Stimulated activated naive CD8-positive, alpha-beta T cell treated with anti-CD3 and anti-CD28 coated beads, Interleukin-15, Interleukin-2, amounts not matched to agents 100 ng/mL and 50 ng/mL, for 24 hours (primary cell): ENCODE measurements around the gene NKIRAS2.
"Not testable (repeated sequence)": the region's sequence is repeated elsewhere in the genome, so short reads cannot be mapped to it uniquely, and the experiment has no call there.

Experiments used
- H3K27ac Mint-ChIP-seq: one replicate; pipeline ENCODE4 v1.8.0; 2021; ENCODE audit warnings: mild to moderate bottlenecking, mixed read lengths
- H3K27me3 Mint-ChIP-seq: one replicate; pipeline ENCODE4 v1.8.0; 2021; ENCODE audit warnings: mixed read lengths
- H3K36me3 Mint-ChIP-seq: one replicate; pipeline ENCODE4 v1.8.0; 2021; ENCODE audit warnings: low read depth, mixed read lengths
- H3K4me1 Mint-ChIP-seq: one replicate; pipeline ENCODE4 v1.8.0; 2021; ENCODE audit warnings: low read depth, mixed read lengths
- H3K4me3 Mint-ChIP-seq: one replicate; pipeline ENCODE4 v1.8.0; 2021; ENCODE audit warnings: mild to moderate bottlenecking, mixed read lengths
- H3K9me3 Mint-ChIP-seq: one replicate; pipeline ENCODE4 v1.8.0; 2021; ENCODE audit warnings: mixed read lengths

Gene NKIRAS2

DNA sequence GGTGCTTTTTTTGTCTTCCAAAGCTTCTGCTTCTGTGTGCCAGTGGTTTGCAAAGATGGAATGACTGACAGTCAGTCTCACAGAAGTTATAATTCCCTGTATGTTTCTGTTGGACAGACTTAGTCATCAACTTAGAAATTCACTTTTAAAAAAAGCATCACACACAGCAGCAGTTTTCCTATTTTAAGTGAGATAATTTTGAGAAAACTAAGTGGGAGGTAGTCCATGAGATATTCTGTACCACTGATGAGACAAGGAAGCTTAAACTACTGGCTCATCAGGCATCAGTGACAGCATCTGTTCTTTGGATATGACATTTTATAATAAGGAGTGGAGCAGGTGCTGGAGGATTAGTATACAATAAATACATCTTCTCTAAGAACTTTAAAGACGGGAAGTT is 33.3 kb upstream of the NKIRAS2 start:
- peaks cover 84% of the 10 kb centered on the region for H3K36me3 Mint-ChIP-seq
- peaks cover 18% of the 10 kb centered on the region for H3K4me1 Mint-ChIP-seq
- H3K27ac Mint-ChIP-seq = peak overlapping the region; percentile 82
- H3K9me3 Mint-ChIP-seq = no peaks in the 10 kb centered on the region
- H3K27me3 Mint-ChIP-seq = no peaks in the 10 kb centered on the region
- no peak overlapping the region for H3K4me3 Mint-ChIP-seq

DNA sequence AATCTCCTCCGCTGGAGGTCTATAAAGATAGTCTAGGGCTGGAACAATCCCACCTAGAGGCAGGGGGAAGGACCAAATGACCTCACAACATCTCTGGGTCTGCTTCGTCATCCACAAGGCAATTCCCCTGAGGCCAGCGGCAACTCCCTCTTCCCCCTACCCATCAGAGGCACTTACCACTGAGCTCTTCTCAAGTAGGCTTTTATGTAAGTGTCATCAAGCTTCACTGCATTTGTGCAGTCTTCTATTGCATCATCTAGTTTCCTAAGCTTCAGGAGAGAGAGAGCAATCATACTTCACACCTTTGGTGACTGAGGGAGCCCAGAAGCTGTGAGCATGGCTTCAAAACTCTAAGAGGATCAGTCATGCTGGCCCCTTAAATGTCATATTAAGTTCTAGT is 32.2 kb upstream of the NKIRAS2 start:
- peaks cover 18% of the 10 kb centered on the region for H3K4me1 Mint-ChIP-seq
- H3K27me3 Mint-ChIP-seq = no peaks in the 10 kb centered on the region
- peak overlapping the region; percentile 82 for H3K27ac Mint-ChIP-seq
- H3K36me3 Mint-ChIP-seq = peaks cover 79% of the 10 kb centered on the region
- no peaks in the 10 kb centered on the region for H3K9me3 Mint-ChIP-seq
- no peak overlapping the region for H3K4me3 Mint-ChIP-seq

DNA sequence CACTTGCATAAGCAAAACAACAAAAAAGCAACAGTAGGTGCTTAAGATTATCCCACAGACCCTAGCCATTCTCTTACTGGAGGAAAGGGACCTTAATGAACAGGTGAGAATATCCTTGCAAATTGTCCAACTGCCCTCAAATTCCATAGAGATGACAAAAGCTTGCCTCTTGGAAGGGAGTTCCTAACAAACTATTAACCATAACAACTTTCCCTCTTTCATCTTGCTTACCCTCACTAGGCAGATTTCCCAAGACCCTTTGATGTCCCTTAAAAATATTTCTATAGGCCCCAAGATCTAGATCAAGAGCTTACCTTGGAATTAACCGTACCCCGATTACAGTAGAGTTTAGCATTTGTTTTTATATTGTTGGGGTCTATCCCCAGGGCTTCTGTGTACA is 31.5 kb upstream of the NKIRAS2 start:
- peaks cover 83% of the 10 kb centered on the region for H3K36me3 Mint-ChIP-seq
- H3K4me3 Mint-ChIP-seq = no peak overlapping the region
- peaks cover 18% of the 10 kb centered on the region for H3K4me1 Mint-ChIP-seq
- no peaks in the 10 kb centered on the region for H3K9me3 Mint-ChIP-seq
- H3K27me3 Mint-ChIP-seq = no peaks in the 10 kb centered on the region
- H3K27ac Mint-ChIP-seq = peak overlapping the region; percentile 82

DNA sequence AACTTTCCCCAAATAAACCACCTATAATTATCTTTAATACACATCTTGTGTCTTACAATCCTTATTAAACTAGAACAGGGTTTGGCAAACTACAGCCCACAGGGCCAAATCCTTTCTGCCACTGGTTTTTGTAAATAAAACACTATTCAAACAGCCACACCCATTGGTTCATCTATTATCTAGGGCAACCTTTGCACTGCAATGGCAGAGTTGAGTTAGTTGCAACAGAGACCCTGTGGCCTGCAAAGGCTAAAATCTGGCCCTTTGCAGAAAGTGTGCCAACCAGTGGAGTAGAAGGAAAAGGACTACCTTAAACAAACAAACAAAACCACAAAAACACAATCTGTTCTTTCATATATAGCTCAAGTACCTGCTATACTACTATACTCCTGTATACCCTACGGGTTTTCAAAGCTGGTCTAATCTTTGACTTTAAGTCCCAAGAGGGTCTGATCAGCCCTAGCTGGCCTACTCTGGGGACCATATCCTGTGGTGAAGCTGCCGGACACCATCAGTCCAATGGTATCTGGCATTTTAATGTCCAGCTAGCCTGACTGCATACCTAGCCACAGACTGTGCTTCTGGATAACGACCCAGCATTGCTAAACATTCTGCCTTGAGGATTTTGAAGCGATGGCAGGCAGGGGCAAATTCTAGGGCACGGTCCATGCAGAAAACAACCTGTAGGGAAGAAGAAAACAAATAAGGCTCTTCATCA is 30.0 kb upstream of the NKIRAS2 start:
- H3K27ac Mint-ChIP-seq = no peak overlapping the region
- H3K27me3 Mint-ChIP-seq = no peaks in the 10 kb centered on the region
- no peak overlapping the region for H3K4me3 Mint-ChIP-seq
- no peaks in the 10 kb centered on the region for H3K9me3 Mint-ChIP-seq
- peaks cover 18% of the 10 kb centered on the region for H3K4me1 Mint-ChIP-seq
- peaks cover 84% of the 10 kb centered on the region for H3K36me3 Mint-ChIP-seq

DNA sequence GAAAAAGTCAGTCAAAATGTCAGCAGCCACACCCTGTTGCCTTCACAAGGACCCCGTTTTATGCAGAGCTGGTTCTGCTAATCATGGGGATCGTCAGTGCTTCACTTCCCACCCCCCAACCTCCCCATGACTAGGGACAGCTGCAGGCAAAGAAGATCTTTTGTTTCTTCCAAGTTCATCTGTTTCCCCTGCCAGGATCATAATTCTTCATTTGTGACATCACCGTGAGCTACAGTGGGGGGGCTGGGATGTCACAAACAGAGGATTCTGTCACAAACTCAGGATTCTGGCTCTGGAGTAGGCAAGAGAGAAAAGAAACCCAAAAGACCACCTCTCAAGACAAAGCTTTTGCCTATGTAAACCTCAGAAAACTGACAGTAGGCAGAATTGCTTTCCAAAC is 27.3 kb upstream of the NKIRAS2 start:
- no peaks in the 10 kb centered on the region for H3K9me3 Mint-ChIP-seq
- H3K27me3 Mint-ChIP-seq = no peaks in the 10 kb centered on the region
- no peak overlapping the region for H3K27ac Mint-ChIP-seq
- no peak overlapping the region for H3K4me3 Mint-ChIP-seq
- H3K4me1 Mint-ChIP-seq = peaks cover 27% of the 10 kb centered on the region
- peaks cover 77% of the 10 kb centered on the region for H3K36me3 Mint-ChIP-seq

DNA sequence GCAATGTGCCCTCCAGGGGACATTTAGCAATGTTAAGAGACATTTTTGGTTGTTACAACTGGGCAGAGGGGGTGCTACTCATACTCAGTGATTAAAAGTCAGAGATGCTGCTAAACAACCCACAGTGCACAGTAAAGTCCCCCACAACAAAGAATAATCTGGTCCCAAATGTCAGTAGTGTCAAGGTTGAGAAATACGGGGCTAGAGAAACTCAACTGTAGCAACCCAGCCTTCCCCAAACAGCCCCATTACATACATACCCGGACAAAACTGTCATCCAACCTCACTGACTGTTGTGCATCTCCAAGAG is 23.1 kb upstream of the NKIRAS2 start:
- no peaks in the 10 kb centered on the region for H3K9me3 Mint-ChIP-seq
- no peaks in the 10 kb centered on the region for H3K27me3 Mint-ChIP-seq
- H3K27ac Mint-ChIP-seq = peak overlapping the region; percentile 78
- no peak overlapping the region for H3K4me3 Mint-ChIP-seq
- peaks cover 64% of the 10 kb centered on the region for H3K36me3 Mint-ChIP-seq
- peaks cover 15% of the 10 kb centered on the region for H3K4me1 Mint-ChIP-seq

DNA sequence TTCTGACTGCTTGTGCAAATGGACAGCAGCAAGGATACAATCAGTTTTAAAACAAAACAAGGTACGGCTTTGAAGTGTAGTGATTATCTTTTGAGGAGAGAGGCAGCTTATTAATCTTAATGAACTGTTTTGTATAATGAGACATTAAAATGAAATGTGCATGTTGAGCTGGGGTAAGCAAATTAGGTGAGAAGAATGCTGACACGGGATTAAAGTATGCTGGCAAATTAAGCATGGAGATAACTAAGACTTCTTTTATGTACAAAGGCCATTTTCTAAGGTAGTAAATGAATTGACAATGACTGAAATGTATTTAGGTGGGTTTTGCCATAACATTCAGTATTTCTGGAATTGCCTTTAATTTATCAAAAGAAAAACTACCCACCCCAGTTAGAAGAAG is 21.4 kb upstream of the NKIRAS2 start:
- H3K9me3 Mint-ChIP-seq = no peaks in the 10 kb centered on the region
- H3K27ac Mint-ChIP-seq = no peak overlapping the region
- H3K36me3 Mint-ChIP-seq = peaks cover 69% of the 10 kb centered on the region
- peaks cover 15% of the 10 kb centered on the region for H3K4me1 Mint-ChIP-seq
- H3K4me3 Mint-ChIP-seq = no peak overlapping the region
- H3K27me3 Mint-ChIP-seq = no peaks in the 10 kb centered on the region

DNA sequence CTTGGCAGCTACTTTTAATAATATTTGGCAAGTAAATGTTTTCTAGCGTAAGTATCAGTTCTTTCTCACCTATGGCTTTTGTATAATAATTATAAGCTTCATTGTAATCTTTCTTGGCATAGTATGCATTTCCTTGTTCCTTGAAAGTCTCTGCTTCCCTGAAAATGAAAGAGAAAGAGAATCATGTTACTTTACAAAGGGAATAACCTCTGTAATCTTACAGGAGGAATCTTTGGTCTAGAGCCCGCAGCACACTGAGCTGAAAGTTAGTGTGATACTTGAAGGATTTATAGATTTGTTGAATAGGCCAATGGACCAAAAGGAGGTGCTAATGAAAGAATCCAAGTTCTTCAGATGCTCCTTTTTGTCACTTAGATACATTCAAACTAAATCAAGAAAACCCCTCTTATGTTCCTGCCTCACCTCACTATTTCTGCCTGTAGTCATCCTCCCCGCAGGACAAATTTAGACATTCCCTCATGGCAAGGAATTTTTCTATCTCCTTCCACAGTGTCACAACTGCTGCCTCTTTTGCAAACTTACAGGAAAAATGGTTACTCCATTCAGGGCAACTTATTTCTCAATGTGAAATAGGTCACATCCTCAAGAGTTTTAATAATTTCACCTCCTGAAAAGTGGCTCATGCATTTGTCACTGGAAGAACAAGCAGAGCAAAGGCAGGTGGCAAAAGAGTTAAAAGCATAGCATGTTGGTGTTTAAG is 19.3 kb upstream of the NKIRAS2 start:
- Mint-ChIP-seq H3K27ac (no peak overlapping the region), H3K9me3 (no peaks in the 10 kb centered on the region), H3K4me1 (peaks cover 25% of the 10 kb centered on the region), H3K27me3 (no peaks in the 10 kb centered on the region), H3K36me3 (peaks cover 66% of the 10 kb centered on the region), H3K4me3 (no peak overlapping the region)

DNA sequence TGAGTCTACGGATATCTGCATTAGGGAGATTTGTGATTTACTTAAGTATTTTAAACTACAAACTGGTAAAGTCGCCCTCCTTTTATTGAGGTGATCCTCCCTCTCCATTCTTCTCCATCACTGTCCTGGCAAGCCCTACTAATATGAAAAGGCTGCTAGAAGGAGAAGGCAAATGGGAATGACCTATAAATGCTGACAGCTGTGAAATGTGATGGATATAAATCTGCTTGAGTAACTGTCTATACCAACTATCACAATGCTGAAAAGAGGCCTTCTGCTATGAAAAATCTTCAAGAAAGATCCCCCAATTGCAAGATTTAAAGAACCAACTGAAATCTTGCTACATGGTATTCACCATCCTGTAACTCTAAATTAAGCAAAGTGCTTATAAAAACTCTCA is 18.2 kb upstream of the NKIRAS2 start:
- H3K36me3 Mint-ChIP-seq = peaks cover 55% of the 10 kb centered on the region
- H3K27ac Mint-ChIP-seq = no peak overlapping the region
- H3K27me3 Mint-ChIP-seq = no peaks in the 10 kb centered on the region
- H3K9me3 Mint-ChIP-seq = no peaks in the 10 kb centered on the region
- peaks cover 15% of the 10 kb centered on the region for H3K4me1 Mint-ChIP-seq
- no peak overlapping the region for H3K4me3 Mint-ChIP-seq

DNA sequence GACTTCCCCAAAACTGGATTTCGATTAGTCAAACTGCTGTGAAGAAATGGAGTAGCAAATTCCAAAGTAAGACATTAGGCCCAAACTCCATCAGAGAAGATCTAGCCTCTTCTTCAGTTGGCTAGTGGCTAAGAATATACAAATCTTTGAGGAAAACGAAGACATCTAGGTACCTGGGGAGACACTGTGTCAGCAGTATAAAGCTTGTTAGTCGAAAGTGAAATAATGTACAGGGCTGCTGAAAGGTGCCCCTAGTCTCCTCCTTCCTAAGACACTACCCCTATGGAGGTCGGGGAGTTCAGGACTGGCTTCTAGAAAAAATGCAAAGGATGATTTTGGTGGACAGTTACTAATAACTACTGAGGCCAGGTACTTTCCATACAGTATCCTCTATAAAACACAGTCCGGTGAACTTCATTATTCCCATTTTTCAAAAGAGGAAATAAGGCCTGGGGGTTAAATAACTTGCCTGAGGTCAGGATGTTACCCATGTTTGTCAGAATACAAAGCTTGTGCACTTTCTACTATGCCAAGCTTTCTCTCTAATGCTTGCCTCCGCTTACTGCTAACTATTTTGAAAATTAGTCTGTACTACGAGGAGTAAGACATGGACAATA is 17.6 kb upstream of the NKIRAS2 start:
- peaks cover 54% of the 10 kb centered on the region for H3K36me3 Mint-ChIP-seq

DNA sequence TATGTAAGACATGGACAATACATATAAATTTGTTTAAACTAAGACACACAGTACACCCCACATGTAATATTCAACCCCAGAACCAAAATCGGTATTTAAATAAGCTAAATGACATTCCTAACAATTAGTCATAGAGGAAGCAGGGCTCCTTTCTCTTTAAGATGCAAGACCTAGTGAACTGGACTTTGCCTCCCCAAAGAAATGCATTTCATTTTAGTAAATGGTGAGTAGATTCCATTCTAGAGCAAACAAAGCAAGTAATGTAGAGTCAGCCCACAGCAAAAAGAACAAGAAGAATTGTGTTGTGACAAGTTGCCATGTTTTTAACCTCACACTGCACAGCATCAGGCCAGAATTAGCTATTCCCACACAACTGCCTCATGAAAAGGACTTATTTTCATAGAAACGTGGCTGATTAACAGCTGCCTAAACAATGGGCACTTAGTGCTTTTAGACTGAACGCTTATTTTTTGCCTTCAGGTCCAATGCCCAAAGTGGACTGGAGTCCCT is 17.0 kb upstream of the NKIRAS2 start:
- Mint-ChIP-seq H3K4me3 (no peak overlapping the region), H3K27me3 (no peaks in the 10 kb centered on the region), H3K9me3 (no peaks in the 10 kb centered on the region), H3K4me1 (peaks cover 16% of the 10 kb centered on the region), H3K27ac (no peak overlapping the region), H3K36me3 (peaks cover 53% of the 10 kb centered on the region)

More for the DNA sequence above, 17.6 kb upstream of the NKIRAS2 start:
- H3K27me3 Mint-ChIP-seq = no peaks in the 10 kb centered on the region
- H3K4me1 Mint-ChIP-seq = peaks cover 15% of the 10 kb centered on the region
- H3K27ac Mint-ChIP-seq = no peak overlapping the region
- no peaks in the 10 kb centered on the region for H3K9me3 Mint-ChIP-seq
- no peak overlapping the region for H3K4me3 Mint-ChIP-seq

DNA sequence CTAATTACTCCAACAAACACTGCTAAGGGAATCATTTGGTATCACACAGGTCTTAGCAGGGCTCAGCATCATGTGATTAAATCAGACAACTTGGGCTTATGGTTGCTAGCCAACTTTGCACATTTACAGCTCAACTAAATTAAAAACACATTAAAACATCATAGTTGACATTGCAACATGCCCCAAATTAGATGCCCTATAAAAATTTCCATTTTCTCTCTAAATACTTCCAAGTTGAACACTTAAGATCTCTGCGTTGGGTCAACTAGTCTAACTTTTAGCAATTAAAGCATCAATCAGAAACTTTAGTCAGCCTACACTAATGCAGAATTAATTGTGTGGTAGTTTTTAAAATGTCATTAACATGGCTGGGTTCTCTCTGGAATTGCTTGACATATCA is 14.7 kb upstream of the NKIRAS2 start:
- Mint-ChIP-seq H3K36me3 (peaks cover 57% of the 10 kb centered on the region), H3K4me1 (peaks cover 28% of the 10 kb centered on the region), H3K27ac (peak overlapping the region; percentile 42), H3K9me3 (no peaks in the 10 kb centered on the region), H3K4me3 (no peak overlapping the region), H3K27me3 (no peaks in the 10 kb centered on the region)

DNA sequence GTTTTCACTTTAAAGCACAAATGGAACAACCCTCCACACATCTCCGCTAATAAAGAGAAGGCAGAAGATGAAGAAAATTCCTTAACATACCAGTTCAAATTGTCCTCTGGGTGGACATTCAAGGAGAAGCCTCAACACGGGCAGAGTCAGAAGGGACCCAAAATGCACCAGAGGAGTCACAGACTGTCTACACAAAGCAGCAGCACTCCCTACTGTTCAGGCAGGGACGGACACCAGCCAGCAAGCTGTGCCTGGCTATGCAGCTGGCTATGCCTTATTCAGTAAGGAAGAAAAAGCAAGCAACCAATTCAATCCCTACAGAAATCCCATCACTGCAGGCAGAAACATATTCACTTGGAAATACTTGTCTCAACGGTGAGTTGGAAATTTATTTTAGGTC is 10.7 kb upstream of the NKIRAS2 start:
- no peaks in the 10 kb centered on the region for H3K27me3 Mint-ChIP-seq
- H3K4me3 Mint-ChIP-seq = no peak overlapping the region
- H3K27ac Mint-ChIP-seq = no peak overlapping the region
- peaks cover 60% of the 10 kb centered on the region for H3K4me1 Mint-ChIP-seq
- H3K9me3 Mint-ChIP-seq = no peaks in the 10 kb centered on the region
- H3K36me3 Mint-ChIP-seq = peaks cover 41% of the 10 kb centered on the region

DNA sequence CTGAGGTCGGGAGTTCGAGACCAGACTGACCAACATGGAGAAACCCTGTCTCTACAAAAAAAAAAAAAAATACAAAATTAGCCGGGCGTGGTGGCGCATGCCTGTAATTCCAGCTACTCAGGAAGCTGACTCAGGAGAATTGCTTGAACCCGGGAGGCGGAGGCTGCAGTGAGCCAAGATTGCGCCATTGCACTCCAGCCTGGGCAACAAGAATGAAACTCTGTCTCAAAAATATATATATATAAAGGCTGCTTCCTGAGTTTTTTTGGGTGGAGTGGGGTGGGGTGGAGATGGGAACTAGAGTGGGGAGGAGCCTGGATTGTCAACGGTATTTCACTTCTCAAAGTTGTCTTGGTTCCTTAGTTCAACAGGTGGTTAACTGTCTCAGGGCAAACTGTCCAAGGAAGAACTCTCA is 9.6 kb upstream of the NKIRAS2 start:
- not testable (repeated sequence) for H3K27ac Mint-ChIP-seq, H3K27me3 Mint-ChIP-seq, H3K9me3 Mint-ChIP-seq, H3K4me3 Mint-ChIP-seq
- H3K36me3 Mint-ChIP-seq = peaks cover 40% of the 10 kb centered on the region
- H3K4me1 Mint-ChIP-seq = peaks cover 61% of the 10 kb centered on the region

DNA sequence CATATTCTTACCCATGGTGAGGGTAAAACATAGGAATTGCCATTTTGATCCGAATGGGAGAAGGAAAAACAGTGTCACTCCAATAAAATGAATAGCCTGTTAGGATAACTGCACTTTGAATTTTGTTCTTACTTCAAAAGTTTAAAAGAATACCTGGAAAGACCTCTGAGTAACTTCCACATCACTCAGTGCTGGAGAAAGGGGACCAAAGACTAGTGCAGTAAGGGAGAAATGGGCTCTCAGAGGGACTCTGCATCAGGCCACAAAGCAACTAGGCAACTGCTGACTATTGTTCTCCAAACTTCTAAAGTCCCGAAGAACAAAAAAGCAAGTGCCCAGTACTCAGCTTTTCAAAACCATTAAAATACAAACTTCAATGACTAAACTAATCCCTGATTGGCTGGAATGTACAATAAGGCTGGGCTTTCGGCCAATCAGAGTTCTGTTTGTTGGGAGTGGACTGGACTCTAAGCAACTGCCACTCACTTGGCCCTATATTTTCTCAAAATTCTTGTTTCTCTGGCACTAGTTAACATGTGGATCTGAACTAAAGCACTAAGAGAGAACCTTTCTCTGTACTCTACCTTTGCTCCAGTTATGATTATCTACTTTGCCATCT is 8.9 kb upstream of the NKIRAS2 start:
- peak overlapping the region; percentile 61 for H3K27ac Mint-ChIP-seq
- no peaks in the 10 kb centered on the region for H3K27me3 Mint-ChIP-seq
- no peaks in the 10 kb centered on the region for H3K9me3 Mint-ChIP-seq
- peaks cover 64% of the 10 kb centered on the region for H3K4me1 Mint-ChIP-seq
- H3K36me3 Mint-ChIP-seq = peaks cover 39% of the 10 kb centered on the region
- H3K4me3 Mint-ChIP-seq = no peak overlapping the region
